ENCODE results near the gene NRROS.
"Not testable (repeated sequence)": the region's sequence is repeated elsewhere in the genome, so short reads cannot be mapped to it uniquely, and the experiment has no call there.

NRROS gene

DNA sequence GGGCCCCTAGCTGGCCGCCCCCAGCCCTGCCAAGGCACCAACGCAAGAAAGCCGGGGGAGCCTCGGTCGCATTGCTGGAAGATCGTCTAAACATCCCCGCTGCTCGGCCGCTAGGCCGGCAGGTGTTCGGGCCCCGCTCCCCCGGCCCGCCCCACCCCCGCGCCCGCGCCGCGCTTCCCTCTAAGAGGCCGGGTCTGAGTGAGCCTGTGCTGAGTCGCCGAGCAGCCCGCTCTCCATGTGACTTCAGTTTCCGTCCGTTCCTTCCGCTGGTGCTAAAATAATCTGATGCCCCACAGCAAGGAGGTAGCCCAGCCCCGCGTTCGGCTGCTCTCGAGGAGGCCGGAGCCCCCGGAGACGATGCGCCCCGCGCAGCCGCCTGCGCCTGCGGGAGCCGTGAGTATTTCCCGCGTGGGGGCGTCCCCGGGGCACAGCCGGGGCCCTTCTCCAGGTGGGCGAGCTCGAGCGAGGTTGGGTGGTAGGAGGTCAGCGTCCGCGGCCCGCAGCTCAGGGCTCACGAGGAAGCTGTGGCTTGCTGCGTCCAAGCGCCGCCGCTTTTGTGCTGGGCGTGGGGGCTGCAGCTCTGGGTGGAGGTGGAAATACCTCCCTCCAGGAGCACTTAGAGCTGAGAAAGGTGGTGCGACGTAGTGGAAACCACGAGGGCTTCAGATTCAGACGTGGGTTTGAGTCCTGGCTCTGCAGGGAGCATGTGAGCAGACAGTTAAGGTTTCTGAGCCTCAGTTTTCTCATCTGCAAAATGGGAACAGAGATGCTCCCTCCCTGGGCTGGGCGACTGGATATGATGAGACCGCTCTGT lies at the start of gene NRROS:
NRROS (plus strand) TSS at position 212 of the 814 bp plus-strand sequence. CDS start 14,846 bp downstream, outside the sequence.
- DNase-seq, result peak; percentile 63

- DNase-seq, result no peak
Observed at GRCh38 chr3:196590279-196590678, 49.2 kb upstream of the NRROS start.

- DNase-seq, result no peak
Observed at GRCh38 chr3:196596355-196596754, 43.1 kb upstream of the NRROS start.

- DNase-seq, result not testable (repeated sequence)
Observed at GRCh38 chr3:196597971-196598733, 41.3 kb upstream of the NRROS start.

GRCh38 chr3:196599734-196600128 lies 39.8 kb upstream of the NRROS start:
- DNase-seq, result no peak

- no peak for DNase-seq
Observed at GRCh38 chr3:196600359-196600758, 39.1 kb upstream of the NRROS start.

DNA sequence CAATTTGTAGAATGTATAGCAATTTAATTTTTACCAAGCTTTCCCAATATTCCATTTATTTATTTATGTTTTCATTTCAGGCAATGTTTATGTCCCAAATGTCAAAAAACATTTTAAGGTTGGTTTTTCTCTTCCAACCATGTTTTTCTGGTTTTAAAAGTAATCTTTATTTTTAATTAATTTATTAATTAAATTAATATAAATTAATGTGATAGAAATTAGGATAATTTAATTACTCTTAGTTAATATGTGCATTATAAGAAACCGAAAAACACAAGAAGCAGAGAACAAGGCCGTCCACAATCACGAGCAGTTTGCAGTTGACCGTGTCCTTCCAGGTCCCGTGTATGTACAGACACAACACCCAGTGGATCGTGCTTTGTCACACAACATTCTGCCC lies 36.8 kb upstream of the NRROS start:
- no peak for DNase-seq

DNA sequence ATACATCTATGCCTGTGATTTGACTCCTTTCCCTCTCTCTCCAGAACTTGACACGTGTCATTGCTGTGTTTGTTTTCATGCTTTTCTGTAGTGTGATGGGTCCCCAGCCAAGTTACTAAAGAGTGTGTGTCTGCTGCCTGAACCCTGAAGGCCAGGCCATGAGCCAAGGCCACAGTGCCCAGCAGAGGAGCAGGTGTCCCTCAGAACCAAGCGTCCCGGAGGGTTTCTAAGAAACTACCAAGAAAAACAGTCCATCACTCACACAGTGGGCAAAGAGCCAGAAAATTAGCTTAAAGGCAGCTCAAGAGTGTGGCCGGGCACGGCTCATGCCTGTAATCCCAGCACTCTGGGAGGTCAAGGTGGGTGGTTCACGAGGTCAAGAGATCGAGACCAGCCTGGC lies 35.8 kb upstream of the NRROS start:
- DNase-seq, result no peak

- peak; percentile 30 for DNase-seq
Observed at GRCh38 chr3:196604548-196604947, 34.9 kb upstream of the NRROS start.

DNA sequence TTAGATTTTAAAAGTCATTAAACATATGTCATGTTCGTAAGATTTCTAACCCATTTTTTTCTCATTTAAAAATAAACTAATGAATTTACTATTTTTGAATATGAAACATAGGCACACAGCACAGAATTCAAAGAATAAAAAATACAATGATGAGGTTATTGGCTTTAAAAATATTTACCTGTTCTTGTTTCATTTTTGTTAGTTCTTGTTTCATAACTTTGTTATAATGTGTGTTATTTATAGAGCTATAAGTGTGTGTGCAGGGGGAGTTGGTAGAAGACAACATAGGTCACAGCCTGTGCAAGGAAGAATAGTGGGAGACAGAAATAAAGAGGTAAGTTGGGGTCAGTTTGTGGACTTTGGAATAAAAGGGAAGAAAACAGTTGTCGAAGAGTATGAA lies 30.8 kb upstream of the NRROS start:
- no peak for DNase-seq

DNA sequence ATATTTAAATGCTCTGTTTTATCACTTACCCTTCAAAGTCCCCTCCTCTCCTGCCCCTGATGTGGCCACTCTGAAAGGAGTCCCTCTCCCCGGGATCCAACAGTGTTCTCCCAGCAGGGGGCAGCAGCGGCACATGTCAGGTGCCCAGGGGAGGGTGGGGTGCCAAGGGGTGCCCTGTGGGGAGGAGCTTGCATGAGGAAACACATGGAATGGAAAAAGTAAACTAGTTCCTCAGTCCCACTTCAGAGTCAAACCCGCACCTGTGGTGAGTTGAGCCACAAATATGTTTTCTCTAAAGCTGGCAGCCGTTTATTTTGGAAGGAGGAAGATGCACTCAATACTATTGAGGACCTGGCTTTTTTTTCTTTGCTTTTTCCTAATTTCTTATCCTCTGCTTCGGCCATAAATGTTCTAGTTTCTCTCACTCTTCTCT lies 30.1 kb upstream of the NRROS start:
- DNase-seq, result peak; percentile 14

- DNase-seq, result no peak
Observed at GRCh38 chr3:196609805-196610515, 29.5 kb upstream of the NRROS start.

GRCh38 chr3:196611761-196612483 lies 27.6 kb upstream of the NRROS start:
- no peak for DNase-seq

DNA sequence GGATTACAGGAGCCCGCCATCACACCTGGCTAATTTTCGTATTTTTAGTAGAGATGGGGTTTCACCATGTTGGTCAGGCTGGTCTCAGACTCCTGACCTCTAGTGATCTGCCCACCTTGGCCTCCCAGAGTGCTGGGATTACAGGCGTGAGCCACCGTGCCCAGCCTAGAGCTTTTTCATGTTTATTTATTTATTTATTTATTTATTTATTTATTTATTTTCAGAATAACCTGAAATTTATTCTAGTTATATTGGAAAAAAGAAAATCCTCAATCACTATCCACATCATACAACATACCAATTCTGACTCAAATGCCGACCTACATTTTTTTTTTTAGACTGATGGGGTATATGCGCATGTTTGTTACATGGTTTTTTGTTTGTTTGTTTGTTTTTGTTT lies 24.3 kb upstream of the NRROS start:
- not testable (repeated sequence) for DNase-seq

DNA sequence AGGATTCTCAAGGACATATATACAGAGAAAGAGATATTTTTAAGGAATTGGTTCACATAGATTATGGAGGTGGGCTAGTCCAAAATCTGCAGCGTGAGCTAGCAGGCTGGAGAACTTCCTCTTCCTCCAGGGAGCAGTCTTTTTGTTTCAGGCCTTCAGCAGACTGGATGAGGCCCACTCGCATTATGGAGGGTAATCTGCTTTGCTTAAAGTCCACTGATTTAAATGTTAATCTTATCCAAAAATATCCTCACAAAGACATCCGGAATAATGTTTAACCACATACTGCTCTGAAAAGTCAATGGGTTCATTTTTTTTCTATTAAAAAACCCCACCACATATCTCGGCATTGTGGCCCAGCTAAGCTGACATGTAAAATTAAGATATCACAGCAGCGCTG lies 22.2 kb upstream of the NRROS start:
- DNase-seq, result no peak

DNA sequence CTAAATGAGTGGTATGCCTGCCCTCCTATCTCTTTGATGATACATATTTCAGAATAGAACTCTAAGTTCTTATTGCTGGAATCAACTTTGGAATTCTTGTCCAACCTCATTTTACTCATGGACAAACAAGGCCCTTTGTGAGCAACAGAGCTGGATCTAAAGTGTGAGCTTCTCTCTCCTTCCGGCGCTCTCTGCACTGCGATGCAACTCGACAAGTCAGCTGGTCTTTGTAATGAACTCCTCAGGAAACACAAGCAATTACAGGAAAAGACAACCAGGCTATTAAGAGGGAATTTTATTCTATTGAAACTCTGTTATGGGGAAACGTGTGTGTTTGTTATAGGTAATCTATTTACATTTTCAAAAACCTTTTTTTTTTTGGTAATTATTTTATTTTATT lies 20.3 kb upstream of the NRROS start:
- DNase-seq, result peak; percentile 15

GRCh38 chr3:196619627-196620026 lies 19.9 kb upstream of the NRROS start:
- not testable (repeated sequence) for DNase-seq

GRCh38 chr3:196620161-196620604 lies 19.3 kb upstream of the NRROS start:
- peak; percentile 24 for DNase-seq

DNA sequence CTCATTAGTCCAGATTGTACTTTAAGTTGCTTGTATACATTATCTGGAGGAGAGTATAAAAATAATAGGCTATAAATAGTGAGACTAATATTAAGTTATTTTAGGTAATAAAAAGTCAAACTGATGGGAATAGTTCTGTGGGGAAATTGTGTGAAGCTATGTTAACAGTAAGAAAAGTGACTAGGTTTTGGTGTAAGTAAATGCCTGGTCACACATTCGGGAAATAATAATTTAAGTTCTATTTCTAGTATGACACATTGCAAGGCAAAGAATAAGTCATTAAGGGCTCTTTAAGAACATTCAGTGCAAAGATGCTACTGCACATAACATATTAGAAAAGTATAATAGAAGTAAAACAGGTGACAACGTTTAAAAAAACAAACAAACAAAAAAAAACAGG lies 18.8 kb upstream of the NRROS start:
- DNase-seq, result no peak

- no peak for DNase-seq
Observed at GRCh38 chr3:196621611-196622010, 17.9 kb upstream of the NRROS start.

GRCh38 chr3:196624067-196624790 lies 15.3 kb upstream of the NRROS start:
- DNase-seq, result no peak

GRCh38 chr3:196624907-196625306 lies 14.6 kb upstream of the NRROS start:
- no peak for DNase-seq

All from NCI-H2227 treated with DMSO at 0.1 percent for 48 hours (cell line).